CD4-positive, alpha-beta memory T cell (primary cell): Measurements from ENCODE around the gene TRIM2. TPM values are rescaled to one million over a fixed set of nuclear protein-coding genes. Genes with fewer than 3 reads are reported as not detected.

ENCODE experiments used
- polyA plus RNA-seq, 2 donors: library from polyadenylated mRNA; unstranded; fragments of 300-500 nt; fragmentation: Illumina TruSeq; gene quantifications; one replicate each; pipeline ENCODE4 v1.2.3, GENCODE V29; 2021
- total RNA-seq, 2 experiments: library from RNA; stranded (reverse); gene quantifications; one replicate each; pipeline ENCODE4 v1.2.3, GENCODE V29; 2021

TRIM2 gene
- total and polyA plus RNA-seq, 4 experiments from 2014 or later: 7.5 to 12.3 (median 10.5) TPM

Other genes with a start within 250 kb of the TRIM2 start
- not detected for gene MND1, start 140.2 kb downstream of the TRIM2 start, total RNA-seq
- under 1 TPM in 1 of 2 donors, not detected in 1; 0.34 TPM for gene MND1, start 140.2 kb downstream of the TRIM2 start, polyA plus RNA-seq